HepG2 (cell line): ENCODE measurements around the gene CHN2. TPM values are rescaled to one million over a fixed set of nuclear protein-coding genes. Genes with fewer than 3 reads are reported as not detected.
A peak's percentile ranks its signal among the peaks of the same experiment; 100 is the strongest.

Source experiments
- ARID2 ChIP-seq: sonication (generic); formaldehyde crosslinking; IDR thresholded peaks from 2 replicates; pipeline ENCODE4 v1.8.1; 2022; ENCODE audit warnings: mild to moderate bottlenecking, missing genetic modification reagents, borderline replicate concordance
- CENPBD1 ChIP-seq: sonication (generic); formaldehyde crosslinking; IDR thresholded peaks from 2 replicates; pipeline ENCODE4 v1.8.0; 2022; ENCODE audit warnings: missing genetic modification reagents, low read depth, mild to moderate bottlenecking, borderline replicate concordance
- CREM ChIP-seq, 2 experiments: sonication (generic) in 1 of 2; formaldehyde crosslinking in 1 of 2; IDR thresholded peaks; 2 replicates each; pipeline versions ENCODE4 v1.4.0 to v1.6.1; 2016 to 2020; ENCODE audit warnings: antibody characterized with exemption in 1 of 2, mild to moderate bottlenecking in 1 of 2, missing genetic modification reagents in 1 of 2
- KDM6A ChIP-seq: IDR thresholded peaks from 2 replicates; pipeline ENCODE4 v1.6.1; 2016; ENCODE audit warnings: low read depth
- MED13 ChIP-seq: sonication (generic); formaldehyde crosslinking; IDR thresholded peaks from 2 replicates; pipeline ENCODE4 v1.5.0; 2020; ENCODE audit warnings: missing genetic modification reagents
- MEIS2 ChIP-seq: sonication (generic); formaldehyde crosslinking; IDR thresholded peaks from 2 replicates; pipeline ENCODE4 v1.9.0; 2021; ENCODE audit warnings: mild to moderate bottlenecking, missing genetic modification reagents
- NR3C1 ChIP-seq: sonication (generic); formaldehyde crosslinking; IDR thresholded peaks from 2 replicates; pipeline ENCODE4 v1.4.0; 2020; ENCODE audit warnings: missing genetic modification reagents
- PCBP1 ChIP-seq: fragments of 200-400 bp; formaldehyde crosslinking; IDR thresholded peaks from 2 replicates; pipeline ENCODE4 v1.6.1; 2017; ENCODE audit warnings: mild to moderate bottlenecking, low read depth, low read length, borderline replicate concordance
- PITX1 ChIP-seq: sonication (generic); formaldehyde crosslinking; IDR thresholded peaks from 2 replicates; pipeline ENCODE4 v1.5.1; 2020; ENCODE audit warnings: mild to moderate bottlenecking, missing genetic modification reagents
- RXRA ChIP-seq: sonication (generic); formaldehyde crosslinking; IDR thresholded peaks from 2 replicates; pipeline ENCODE4 v1.5.1; 2020; ENCODE audit warnings: missing genetic modification reagents
- SALL1 ChIP-seq: sonication (generic); formaldehyde crosslinking; IDR thresholded peaks from 2 replicates; pipeline ENCODE4 v1.8.0; 2022; ENCODE audit warnings: mild to moderate bottlenecking, missing genetic modification reagents
- SMAD9 ChIP-seq: sonication (generic); formaldehyde crosslinking; IDR thresholded peaks from 2 replicates; pipeline ENCODE4 v1.5.1; 2020; ENCODE audit warnings: mild to moderate bottlenecking, missing genetic modification reagents
- SMC3 ChIP-seq: IDR thresholded peaks from 2 replicates; pipeline ENCODE4 v1.6.1; 2011; ENCODE audit warnings: low read length, improper control_type of control experiment
- TARDBP ChIP-seq: sonication (generic); formaldehyde crosslinking; IDR thresholded peaks from 2 replicates; pipeline ENCODE4 v1.8.0; 2022; ENCODE audit warnings: mild to moderate bottlenecking, missing genetic modification reagents
- TFE3 ChIP-seq: IDR thresholded peaks from 2 replicates; pipeline ENCODE4 v1.6.1; 2016
- YEATS2 ChIP-seq: sonication (generic); formaldehyde crosslinking; IDR thresholded peaks from 2 replicates; pipeline ENCODE4 v1.4.0; 2020; ENCODE audit warnings: missing genetic modification reagents, borderline replicate concordance
- ZBTB20 ChIP-seq: sonication (generic); formaldehyde crosslinking; IDR thresholded peaks from 2 replicates; pipeline ENCODE4 v1.8.1; 2023; ENCODE audit warnings: missing genetic modification reagents, low read depth, mild to moderate bottlenecking, borderline replicate concordance
- ZMYM3 ChIP-seq: sonication (generic); formaldehyde crosslinking; IDR thresholded peaks from 2 replicates; pipeline ENCODE4 v1.5.1; 2020; ENCODE audit warnings: mild to moderate bottlenecking, missing genetic modification reagents
- ZNF124 ChIP-seq: sonication (generic); formaldehyde crosslinking; IDR thresholded peaks from 2 replicates; pipeline ENCODE4 v1.4.0; 2020; ENCODE audit warnings: missing genetic modification reagents
- ZNF224 ChIP-seq: sonication (generic); formaldehyde crosslinking; IDR thresholded peaks from 2 replicates; pipeline ENCODE4 v1.5.0; 2020; ENCODE audit warnings: mild to moderate bottlenecking, missing genetic modification reagents
- ZNF264 ChIP-seq: sonication (generic); formaldehyde crosslinking; IDR thresholded peaks from 2 replicates; pipeline ENCODE4 v1.4.0; 2020; ENCODE audit warnings: missing genetic modification reagents
- ZNF335 ChIP-seq: sonication (generic); formaldehyde crosslinking; IDR thresholded peaks from 2 replicates; pipeline ENCODE4 v1.4.0; 2020; ENCODE audit warnings: missing genetic modification reagents
- ZNF350 ChIP-seq: sonication (generic); formaldehyde crosslinking; IDR thresholded peaks from 2 replicates; pipeline ENCODE4 v1.4.0; 2020; ENCODE audit warnings: mild to moderate bottlenecking, low read depth, missing genetic modification reagents, borderline replicate concordance
- ZNF484 ChIP-seq: sonication (generic); formaldehyde crosslinking; IDR thresholded peaks from 2 replicates; pipeline ENCODE4 v1.5.1; 2020; ENCODE audit warnings: mild to moderate bottlenecking, low read depth, missing genetic modification reagents, borderline replicate concordance
- ZNF556 ChIP-seq: sonication (generic); formaldehyde crosslinking; IDR thresholded peaks from 2 replicates; pipeline ENCODE4 v1.4.0; 2020; ENCODE audit warnings: mild to moderate bottlenecking, missing genetic modification reagents, borderline replicate concordance
- ZNF597 ChIP-seq: sonication (generic); formaldehyde crosslinking; IDR thresholded peaks from 2 replicates; pipeline ENCODE4 v1.5.0; 2020; ENCODE audit warnings: missing genetic modification reagents
- ZNF614 ChIP-seq: IDR thresholded peaks from 2 replicates; pipeline ENCODE4 v1.6.1; 2018; ENCODE audit warnings: missing biosample characterization, missing genetic modification reagents, inconsistent platforms, borderline replicate concordance
- ZNF629 ChIP-seq: sonication (generic); formaldehyde crosslinking; conservative IDR thresholded peaks from 2 replicates; pipeline ENCODE4 v1.5.0; 2020; ENCODE audit warnings: missing genetic modification reagents
- ZNF850 ChIP-seq: sonication (generic); formaldehyde crosslinking; conservative IDR thresholded peaks from 2 replicates; pipeline ENCODE4 v1.9.0; 2021; ENCODE audit warnings: mild to moderate bottlenecking, missing genetic modification reagents
- polyA plus RNA-seq, 8 experiments: library from polyadenylated mRNA; depleted of rRNA in 3 of 8; stranded (reverse) in 7 of 8; unstranded in 1 of 8; fragments of >200 nt; fragmentation: Illumina TruSeq in 4 of 8; extraction: Trizol in 4 of 8; gene quantifications; 2 replicates each; pipeline versions ENCODE4 v1.2.1 to v1.2.3, GENCODE V29; 2011 to 2016; ENCODE audit warnings: low read depth in 4 of 8, missing spikeins in 1 of 8, mixed read lengths in 1 of 8; ENCODE audit not compliant: insufficient read depth in 1 of 8
- total RNA-seq, 5 experiments: library from RNA; depleted of rRNA; stranded (reverse); fragments of >200 nt; fragmentation: Illumina TruSeq; extraction: Trizol; gene quantifications; 2 replicates each; pipeline ENCODE4 v1.2.3, GENCODE V29; 2016; ENCODE audit warnings: low read depth in 1 of 5

CHN2 gene
- total and polyA plus RNA-seq, 2 of the 13 experiments (the other 11 are each of a cell fraction or from before 2014, with no cell fraction given): 23.5 to 30.5 TPM

- no peak for TF ChIP-seq NR3C1 (CRISPR knock-in tag)
- no peak for TF ChIP-seq SMAD9 (CRISPR knock-in tag)
- peak; percentile 80 for TF ChIP-seq RXRA
- peak; percentile 67 for TF ChIP-seq KDM6A (CRISPR knock-in tag)
- 0 out of 2 replicates have a peak, but pooled peaks have one; percentile 60 for TF ChIP-seq ZNF629
- TF ChIP-seq ZMYM3: peak; percentile 69; the same call in 1 of the 2 replicates
- peak; percentile 75; the same call in 1 of the 2 replicates for TF ChIP-seq ZBTB20 (CRISPR knock-in tag)
- peak; percentile 45; the same call in 1 of the 2 replicates for TF ChIP-seq ZNF124 (CRISPR knock-in tag)
- TF ChIP-seq YEATS2 (CRISPR knock-in tag): 0 out of 2 replicates have a peak, but pooled peaks have one; percentile 27
- TF ChIP-seq PITX1 (CRISPR knock-in tag): peak; percentile 89
- peak; percentile 82; the same call in 1 of the 2 replicates for TF ChIP-seq ZNF556 (CRISPR knock-in tag)
- 0 out of 2 replicates have a peak, but pooled peaks have one; percentile 26 for TF ChIP-seq MED13 (CRISPR knock-in tag)
- TF ChIP-seq SMC3: peak; percentile 12; the same call in 1 of the 2 replicates
- TF ChIP-seq ZNF264 (CRISPR knock-in tag): peak; percentile 91
- TF ChIP-seq ZNF597 (CRISPR knock-in tag): no peak
- TF ChIP-seq ZNF850 (CRISPR knock-in tag): no peak
- TF ChIP-seq MEIS2 (CRISPR knock-in tag): peak; percentile 90
- TF ChIP-seq ZNF614: peak; percentile 79; the same call in 1 of the 2 replicates
- TF ChIP-seq CENPBD1 (CRISPR knock-in tag): no peak
- peak; percentile 69 for TF ChIP-seq TFE3
- 0 out of 2 replicates have a peak, but pooled peaks have one; percentile 77 for TF ChIP-seq ZNF224 (CRISPR knock-in tag)
- peak; percentile 98 for TF ChIP-seq SALL1
- no peak for TF ChIP-seq ZNF484 (CRISPR knock-in tag)
- TF ChIP-seq ZNF350 (CRISPR knock-in tag): peak; percentile 91
- peak; percentile 52; the same call in 1 of the 2 replicates for TF ChIP-seq CREM (IDR thresholded peaks at IDR 0.05)
- no peak for TF ChIP-seq CREM (CRISPR knock-in tag; IDR thresholded peaks at IDR 0.05)
- 0 out of 2 replicates have a peak, but pooled peaks have one; percentile 64 for TF ChIP-seq ZNF335 (CRISPR knock-in tag)
- no peak for TF ChIP-seq PCBP1
- TF ChIP-seq TARDBP (CRISPR knock-in tag): peak; percentile 70; the same call in 1 of the 2 replicates
- TF ChIP-seq ARID2: no peak
These were observed 54.3 kb downstream of the CHN2 start (continued) for GRCh38 chr7:29248713-29249382.
